GM18951 (cell line): ENCODE measurements around the gene DDB1.

Source experiments
- POLR2A ChIP-seq: IDR thresholded peaks from 4 replicates; pipeline ENCODE4 v1.6.1; 2011; ENCODE audit warnings: mild to moderate bottlenecking; ENCODE audit not compliant: insufficient read length, insufficient read depth; ENCODE audit errors: extremely low read depth
- in situ Hi-C: fragments of 300-500 bp; cut with MboI; formaldehyde crosslinking; loops from one replicate; pipeline ENCODE4 v1.12.0; 2022; ENCODE audit warnings: low sequenced_read_pairs, mixed read lengths, inconsistent platforms; ENCODE audit not compliant: unreplicated experiment

DDB1 gene

DNA sequence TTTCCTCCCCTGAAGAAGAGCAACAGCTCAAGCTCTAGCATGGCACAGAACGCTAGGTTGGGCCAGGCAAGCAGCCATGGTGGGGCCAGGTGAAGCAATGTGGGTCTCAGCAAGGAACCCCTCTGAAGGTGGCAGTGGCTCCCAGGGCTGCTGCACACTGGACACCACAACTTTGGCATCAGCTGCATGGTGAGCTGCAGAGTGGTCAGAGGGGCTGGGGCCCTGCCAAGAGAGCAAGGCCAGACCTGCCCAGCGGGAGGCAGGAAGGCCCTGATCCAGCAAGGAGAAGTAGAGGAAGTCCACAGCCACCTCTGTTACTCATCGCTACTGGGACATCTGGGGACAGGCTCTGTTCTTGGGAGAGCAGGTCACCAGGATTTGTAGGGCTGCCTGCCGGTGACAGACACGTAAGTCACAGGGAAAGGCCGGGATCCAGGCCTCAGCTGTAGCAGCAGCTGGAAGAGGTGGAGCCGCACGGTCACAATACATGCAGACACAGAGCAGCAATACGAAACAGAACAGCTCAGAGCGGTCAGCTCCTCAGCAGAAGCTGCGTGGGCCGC lies 16.4 kb upstream of the DDB1 start:
- in situ Hi-C loops = no loop called here
- no peak for TF ChIP-seq POLR2A

DNA sequence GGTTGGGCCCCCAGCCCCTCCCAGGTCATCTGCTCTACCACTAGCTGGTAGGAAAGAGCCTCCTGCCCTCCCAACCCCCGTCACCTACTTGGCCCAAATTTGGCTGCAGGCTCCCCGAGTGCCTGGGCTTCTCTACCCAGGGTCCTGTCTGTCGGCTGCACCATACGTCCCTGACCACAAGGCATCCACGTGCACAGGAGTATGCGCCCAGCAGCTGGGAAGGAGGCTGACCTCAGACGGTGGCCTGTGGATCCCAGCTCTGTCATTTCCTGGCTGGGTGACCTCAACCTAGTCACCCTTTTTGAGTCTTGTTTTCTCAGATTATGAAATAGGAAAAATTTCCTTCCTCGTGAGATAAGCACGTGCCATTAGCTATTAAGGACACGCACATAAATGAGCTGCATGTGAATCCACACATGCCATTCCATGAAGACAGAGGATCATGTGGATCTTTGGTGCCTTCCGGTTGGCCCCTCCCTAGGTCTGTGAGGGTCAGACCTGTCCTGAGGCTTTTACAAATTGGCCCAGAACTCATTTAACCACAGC lies 15.1 kb upstream of the DDB1 start:
- no peak for TF ChIP-seq POLR2A
- in situ Hi-C loops = no loop called here

DNA sequence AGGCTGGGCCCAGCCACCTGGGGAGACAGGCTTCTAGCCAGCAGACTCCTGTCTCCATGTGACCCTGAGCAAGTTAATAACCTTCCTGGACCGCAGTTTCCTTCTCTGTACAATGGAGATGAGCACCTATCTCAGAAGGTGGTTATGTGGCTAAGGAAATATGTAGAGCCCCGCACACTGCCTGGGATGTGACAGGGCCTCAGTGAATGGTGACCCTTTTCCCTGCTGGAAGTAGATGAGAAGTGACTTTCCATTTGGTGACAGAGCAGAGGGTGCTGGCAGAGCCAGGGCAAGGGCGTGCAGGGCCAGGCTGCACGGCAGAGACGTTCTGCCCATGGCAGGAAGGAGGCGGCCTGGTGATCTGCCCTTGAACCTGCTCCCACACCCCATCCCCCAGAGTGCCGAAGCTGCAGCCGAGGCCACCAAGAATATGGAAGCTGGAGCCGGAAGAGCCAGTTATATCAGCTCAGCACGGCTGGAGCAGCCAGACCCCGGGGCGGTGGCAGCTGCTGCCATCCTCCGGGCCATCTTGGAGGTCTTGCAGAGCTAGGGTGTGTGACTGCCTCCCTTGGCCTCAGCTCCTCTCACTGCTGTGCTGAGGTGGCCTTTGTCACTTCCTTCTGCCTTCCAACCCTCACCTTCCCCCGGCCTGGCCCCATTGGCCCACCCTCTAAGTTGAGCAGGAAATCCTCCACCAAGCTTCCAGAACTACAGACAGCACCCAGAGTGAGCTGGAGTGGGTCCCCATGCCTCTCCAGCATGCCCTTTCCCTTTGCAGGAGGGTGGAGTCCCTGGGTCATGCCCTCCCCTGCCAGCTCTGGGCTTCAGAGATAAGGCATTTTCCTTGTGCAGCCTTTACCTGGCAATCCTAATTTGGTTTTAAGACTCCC lies 13.3 kb upstream of the DDB1 start:
- no peak for TF ChIP-seq POLR2A
- in situ Hi-C loops = no loop called here

DNA sequence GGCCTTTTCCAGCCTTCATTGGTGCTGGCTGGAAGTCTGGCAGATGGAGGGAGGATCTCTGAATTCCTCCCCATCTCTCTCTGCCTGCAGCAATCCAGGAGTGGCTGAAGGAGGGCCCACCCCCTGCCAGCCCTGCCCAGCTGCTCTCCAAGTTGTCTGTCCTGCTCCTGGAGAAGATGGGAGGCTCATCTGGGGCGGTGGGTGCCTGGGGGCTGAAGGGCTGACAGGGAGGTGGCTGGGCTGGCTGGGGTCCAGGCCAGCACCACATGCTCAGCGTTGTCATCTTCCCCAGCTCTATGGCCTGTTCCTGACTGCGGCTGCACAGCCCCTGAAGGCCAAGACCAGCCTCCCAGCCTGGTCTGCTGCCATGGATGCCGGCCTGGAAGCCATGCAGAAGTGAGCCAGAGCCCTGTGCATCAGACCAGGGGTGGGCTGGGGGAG lies 12.3 kb upstream of the DDB1 start:
- in situ Hi-C loops = no loop called here
- no peak for TF ChIP-seq POLR2A

DNA sequence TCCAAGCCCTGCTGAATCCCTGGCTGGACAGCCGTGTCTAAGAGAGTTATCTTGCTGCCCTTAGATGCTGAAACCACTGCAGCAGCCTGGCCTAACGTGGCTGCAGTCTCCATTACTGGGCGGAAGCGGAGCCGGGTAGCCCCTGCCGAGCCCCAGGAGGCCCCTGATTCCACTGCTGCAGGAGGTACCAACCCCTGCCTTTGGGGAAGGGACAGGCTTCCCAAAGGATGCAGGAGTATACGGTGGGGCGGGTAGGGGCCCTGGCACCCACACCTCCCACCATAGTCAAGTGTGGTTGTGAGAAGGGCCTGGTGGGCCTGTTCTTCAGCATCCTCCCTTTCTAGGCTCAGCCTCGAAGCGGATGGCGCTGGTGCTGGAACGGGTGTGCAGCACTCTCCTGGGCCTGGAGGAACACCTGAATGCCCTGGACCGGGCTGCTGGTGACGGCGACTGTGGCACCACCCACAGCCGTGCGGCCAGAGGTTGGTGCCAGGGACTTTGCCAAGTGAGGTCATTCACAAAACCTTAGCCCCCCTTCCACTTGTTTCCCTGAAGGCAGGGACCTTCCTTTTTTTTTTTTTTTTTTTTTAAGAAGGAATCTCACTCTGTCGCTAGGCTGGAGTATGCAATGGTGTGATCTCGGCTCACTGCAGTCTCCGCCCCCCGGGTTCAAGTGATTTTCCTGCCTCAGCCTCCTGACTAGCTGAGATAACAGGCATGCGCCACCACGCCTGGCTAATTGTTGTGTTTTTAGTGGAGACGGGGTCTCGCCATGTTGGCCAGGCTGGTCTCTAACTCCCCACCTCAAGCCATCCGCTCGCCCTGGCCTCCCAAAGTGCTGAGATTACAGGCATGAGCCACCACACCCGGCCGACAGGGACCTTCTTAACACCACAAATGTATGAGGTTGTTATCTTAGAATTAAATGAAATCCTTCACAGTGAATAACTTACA lies 11.2 kb upstream of the DDB1 start:
- in situ Hi-C loops = no loop called here
- no peak for TF ChIP-seq POLR2A

DNA sequence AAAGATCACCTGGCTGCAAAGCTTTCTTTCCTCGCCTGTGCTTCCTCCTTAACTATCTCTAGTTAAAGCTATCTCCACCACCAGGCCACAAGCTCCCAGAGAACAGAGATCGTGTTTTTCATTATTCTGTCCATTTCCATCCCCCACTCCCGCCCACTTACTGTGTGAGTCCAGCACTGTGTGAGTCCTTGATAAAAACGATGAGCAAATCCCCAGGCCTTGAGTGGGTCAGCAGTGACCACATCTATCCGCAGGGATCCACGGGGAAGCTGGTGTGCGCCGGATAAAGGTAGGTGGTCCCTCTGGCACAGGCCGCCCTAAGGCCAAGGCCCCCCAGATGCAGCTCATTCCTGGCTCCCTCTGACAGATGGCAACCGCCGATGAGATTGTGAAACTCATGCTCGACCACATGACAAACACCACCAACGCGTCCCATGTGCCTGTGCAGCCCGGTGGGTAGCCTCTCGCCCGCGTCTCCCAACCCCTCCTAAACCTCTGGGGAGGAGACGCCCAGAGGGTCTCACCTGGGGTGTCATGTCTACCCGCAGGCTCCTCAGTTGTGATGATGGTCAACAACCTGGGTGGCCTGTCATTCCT lies 9.4 kb upstream of the DDB1 start:
- in situ Hi-C loops = no loop called here
- TF ChIP-seq POLR2A = no peak

DNA sequence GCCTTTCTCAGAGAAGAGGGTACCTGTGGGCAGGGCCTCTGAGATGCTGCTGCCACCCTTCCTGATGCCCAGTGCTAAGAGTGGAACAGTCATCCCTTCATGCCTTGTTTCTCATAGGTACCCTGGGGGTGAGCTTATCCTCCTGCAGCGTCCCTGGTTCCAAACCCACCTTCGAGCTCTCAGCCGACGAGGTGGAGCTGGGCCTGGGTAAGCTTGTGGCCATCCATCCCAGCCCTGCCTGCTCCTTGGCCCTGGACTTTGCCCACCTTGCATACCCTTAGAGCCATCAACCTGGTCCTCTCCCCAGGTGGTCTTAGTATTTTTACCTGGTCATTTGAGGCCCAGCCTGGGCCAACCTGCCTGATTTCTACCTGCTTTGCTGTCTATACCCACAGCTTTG lies 8.8 kb upstream of the DDB1 start:
- in situ Hi-C loops = no loop called here
- no peak for TF ChIP-seq POLR2A

DNA sequence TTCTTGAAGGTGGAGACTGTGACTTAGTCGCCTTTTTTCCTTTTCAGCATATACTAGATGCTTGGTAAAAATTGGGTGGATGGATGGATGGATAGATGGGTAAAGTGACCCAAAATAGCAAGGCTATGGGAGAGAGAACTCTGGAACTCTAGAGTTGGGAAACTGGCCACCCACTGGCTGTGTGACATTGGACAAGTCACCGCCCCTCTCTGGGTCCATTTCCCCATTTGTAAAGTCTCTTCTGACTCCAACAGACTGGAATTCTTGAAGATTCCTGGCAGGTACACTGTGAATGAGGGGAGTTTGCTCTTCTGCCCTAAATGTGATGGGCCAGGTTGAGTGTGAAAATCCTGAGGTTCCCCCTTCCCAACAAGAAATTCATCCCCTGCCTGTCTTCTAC lies 8.1 kb upstream of the DDB1 start:
- in situ Hi-C loops = no loop called here

DNA sequence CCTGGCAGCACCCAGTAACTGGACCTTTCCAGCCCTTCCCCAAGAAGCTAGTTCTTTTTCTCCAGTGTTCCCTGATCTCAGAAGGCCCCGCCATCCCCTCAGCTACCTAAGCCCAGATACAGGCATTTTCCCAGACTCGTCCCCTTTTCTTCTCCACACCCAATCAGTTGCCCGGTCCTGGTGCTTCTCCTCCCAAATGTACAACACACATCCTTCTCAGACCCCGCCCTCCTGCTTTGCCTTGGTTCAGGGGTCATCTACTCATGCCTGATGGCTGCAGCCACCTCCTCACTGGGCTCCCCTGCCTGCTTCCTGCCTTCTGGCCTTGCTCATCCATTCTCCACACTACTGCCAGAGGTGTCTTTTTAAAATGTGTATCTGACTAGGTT lies 6.6 kb upstream of the DDB1 start:
- no peak for TF ChIP-seq POLR2A
- in situ Hi-C loops = loop anchor here (5.0 kb wide), 1 partner anchor 43 kb away; no protein-coding TSS in a partner anchor

More for the DNA sequence above, 8.1 kb upstream of the DDB1 start:
- no peak for TF ChIP-seq POLR2A

DNA sequence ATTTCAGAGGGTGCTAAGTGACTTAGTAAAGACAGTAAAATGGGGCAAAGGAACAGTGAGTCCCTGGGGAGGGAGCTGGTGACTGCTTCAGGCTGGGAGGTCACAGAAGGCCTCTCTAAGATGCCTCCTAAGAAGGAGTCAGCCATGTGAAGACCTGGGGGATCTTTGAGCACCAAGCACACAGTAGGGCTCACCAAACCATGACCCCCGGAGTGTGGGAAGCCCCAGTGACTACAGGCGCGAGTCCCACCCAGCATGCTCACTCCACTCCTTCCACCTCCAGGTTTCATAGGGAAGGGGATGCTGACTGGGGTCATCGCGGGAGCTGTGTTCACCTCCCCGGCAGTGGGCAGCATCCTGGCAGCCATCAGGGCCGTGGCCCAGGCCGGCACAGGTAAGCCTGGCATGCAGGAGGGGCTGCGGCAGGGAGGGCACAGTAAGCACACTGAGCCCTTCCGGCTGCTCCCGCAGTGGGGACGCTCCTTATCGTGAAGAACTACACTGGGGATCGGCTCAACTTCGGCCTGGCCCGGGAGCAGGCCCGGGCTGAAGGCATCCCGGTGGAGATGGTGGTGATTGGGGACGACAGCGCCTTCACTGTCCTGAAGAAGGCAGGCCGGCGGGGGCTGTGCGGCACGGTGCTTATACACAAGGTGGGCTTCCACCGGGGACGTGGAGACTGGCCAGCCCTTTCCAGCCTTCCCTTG lies 6.0 kb upstream of the DDB1 start:
- no peak for TF ChIP-seq POLR2A
- in situ Hi-C loops = loop anchor here (5.0 kb wide), 1 partner anchor 43 kb away; no protein-coding TSS in a partner anchor

DNA sequence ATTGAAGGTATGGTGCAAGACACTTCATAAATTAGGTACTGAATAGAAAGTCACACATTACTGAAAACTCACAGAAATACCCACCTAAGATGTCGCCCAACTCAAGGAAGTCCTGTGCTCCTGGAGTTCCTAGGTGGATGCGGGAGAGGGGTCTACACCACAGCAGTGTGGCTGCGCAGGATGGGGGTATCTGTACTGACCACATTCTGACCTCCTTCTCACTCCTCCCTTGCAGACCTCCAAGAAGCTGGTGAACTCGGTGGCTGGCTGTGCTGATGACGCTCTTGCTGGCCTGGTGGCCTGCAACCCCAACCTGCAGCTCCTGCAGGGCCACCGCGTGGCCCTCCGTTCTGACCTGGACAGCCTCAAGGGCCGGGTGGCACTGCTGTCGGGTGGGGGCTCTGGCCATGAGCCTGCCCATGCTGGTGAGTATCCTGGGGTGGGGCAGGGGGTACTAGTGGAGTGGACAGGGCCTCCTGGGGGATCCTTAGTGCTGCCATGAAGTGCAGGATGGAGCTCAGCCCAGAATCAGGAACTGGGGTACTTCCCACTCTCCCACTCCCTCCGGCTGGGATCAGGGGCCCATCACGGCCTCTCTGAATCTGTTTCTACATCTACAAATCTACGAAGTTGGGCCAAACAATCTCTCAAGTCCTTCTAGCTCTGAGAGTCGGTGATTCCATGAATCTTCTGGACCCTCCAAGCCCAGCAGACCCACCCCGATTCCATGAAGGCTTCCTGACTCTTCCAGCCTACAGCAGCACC lies 5.0 kb upstream of the DDB1 start:
- no peak for TF ChIP-seq POLR2A

DNA sequence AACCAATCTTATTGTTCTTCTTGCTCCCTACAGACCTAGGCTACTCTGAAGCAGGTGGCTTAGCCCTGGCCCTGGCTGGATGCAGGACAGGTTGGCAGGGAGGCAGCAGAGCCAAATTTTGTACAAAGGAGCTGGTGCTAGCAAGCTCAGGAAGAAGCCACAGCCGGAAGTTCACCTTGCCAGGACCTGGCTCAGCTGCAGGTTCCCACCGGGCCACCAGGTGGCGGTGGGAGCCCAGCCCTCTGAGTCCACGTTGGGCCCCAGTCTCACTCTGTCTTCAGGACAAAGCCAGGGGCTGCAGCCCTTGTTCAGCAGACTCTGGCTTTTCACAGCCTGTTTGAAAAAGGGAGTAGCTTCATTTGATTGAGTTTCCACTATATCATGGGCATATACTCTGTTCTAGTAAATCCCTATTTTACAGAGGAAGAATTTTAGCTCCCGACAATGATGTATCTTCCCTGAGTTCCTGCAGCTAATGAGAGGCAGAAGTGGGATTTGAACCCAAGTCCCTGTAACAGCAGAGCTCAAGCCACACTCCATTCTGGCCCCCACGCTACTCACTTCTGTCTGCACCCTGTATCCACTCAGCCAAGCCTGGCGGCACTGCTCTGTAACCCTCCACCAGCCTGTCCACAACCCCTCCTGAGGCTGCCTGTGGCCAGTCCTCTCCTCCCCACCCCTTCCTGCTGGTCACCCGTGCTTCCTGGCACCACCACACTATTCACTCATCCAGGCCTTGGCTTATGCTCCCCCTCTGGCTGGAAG lies 3.4 kb upstream of the DDB1 start:
- no peak for TF ChIP-seq POLR2A
- in situ Hi-C loops = loop anchor here (5.0 kb wide), 1 partner anchor 46 kb away; no protein-coding TSS in a partner anchor

More for the DNA sequence above, 5.0 kb upstream of the DDB1 start:
- in situ Hi-C loops = loop anchor here (5.0 kb wide), 1 partner anchor 44 kb away; no protein-coding TSS in a partner anchor
